ENCODE measurements around the gene TOMM70. TPM values are rescaled to one million over a fixed set of nuclear protein-coding genes. Genes with fewer than 3 reads are reported as not detected.

TOMM70 gene
- total and polyA plus RNA-seq, 2 donors (not counting 3 experiments of a cell fraction or from before 2014, with no cell fraction given) = 7.6 to 32.3 TPM

DNA sequence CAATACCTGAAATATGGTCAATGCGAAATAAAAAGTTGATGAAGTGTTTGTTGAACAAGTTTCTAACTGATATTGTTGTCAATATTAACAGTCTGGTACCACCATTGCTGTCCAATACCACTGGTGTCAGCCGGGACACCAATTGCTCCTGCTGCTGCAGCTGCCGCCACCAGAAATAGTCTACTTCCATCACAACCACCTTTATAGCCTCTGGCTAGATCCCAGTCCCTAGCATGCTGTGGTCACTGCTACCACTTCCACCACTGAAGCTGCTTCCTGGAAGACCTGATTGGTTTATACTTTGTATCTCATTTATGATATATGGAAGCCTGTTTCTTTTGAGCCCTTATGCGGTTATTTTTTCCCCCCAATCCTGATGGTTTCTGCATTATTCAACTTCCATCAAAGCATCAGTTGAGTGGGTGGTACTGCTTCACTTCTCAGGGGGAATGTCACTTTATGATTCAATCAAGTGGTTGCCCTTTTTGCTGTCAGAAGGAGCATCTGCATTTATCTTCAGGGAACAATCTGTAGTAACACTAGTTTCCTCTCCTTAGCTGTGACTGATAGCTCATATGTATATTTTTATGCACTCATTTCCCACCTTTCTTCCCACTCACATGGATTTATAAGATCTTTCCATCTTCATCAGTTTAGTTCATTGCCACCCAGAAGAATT is 12.2 kb upstream of the TOMM70 start:
- BruUV-seq (replicated peaks) = no TSS peak
- POLR2A ChIA-PET = no interaction called here
- intact Hi-C loops (cut with micrococcal nuclease) = no loop called here

DNA sequence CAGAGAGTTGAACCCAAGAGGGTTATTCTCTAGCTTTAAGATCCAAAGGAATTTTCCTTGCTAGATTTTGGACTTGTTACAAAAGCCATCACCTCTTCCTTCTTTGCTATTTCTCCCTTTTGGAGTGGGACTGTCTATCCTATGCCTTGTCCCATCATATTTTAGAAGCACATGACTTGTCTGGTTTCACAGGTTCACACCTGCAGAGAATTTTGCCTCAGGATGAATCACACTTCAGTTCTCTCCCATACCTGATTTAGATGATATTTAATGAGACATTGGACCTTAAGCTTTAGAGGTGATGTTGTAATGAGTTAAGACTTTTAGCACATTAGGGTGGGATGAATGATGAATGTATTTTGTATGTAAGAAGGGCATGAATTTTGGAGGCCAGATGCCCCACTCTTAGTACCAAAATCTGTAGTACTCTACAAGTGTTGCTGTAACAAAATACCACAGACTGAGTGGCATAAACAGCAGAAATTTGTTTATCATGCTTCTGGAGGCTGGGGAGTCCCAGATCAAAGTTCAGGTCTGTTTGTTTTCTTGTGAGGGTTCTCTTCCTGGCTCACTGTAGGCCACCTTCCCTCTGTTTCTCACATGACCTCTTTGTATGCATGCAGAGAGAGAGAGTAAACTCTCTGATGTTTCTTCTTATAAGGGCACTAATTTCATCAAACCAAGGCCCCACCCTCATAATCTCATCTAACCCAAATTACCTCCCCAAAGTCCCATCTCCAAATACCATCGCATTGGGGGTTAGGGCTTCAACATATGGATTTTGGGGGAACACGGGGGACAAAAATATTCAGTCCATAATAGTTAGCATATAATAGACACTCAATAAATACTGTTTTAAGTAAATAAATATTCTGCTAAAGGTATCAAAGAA is 10.4 kb upstream of the TOMM70 start:
- Histone ChIP-seq H3K27me3 (ENCODE audit: control insufficient read depth in 2 of 2, insufficient read depth in 2 of 2, low read length in 2 of 2) (no peaks in the 10 kb centered on the region), H3K9me1 (replicated peaks; ENCODE audit: control insufficient read depth, extremely low read depth, insufficient read depth, low read length) (no peaks in the 10 kb centered on the region), H3K4me2 (ENCODE audit: insufficient read depth, low read length) (no peak overlapping the region), H3K4me3 (replicated peaks in 1 of 3; ENCODE audit: insufficient read depth in 1 of 3, low read depth in 1 of 3, low read length in 3 of 3) (no peak overlapping the region), H3K79me2 (ENCODE audit: control insufficient read depth, insufficient read depth, low read length) (no peaks in the 10 kb centered on the region), H3K36me3 (ENCODE audit: control insufficient read depth in 2 of 2, extremely low read depth in 1 of 2, insufficient read depth in 2 of 2, low read length in 2 of 2) (no peaks in the 10 kb centered on the region), H2AFZ (ENCODE audit: low read depth, low read length) (no peak overlapping the region), H3K9me3 (replicated peaks; ENCODE audit: control insufficient read depth, insufficient read depth, low read length) (no peaks in the 10 kb centered on the region), H4K20me1 (replicated peaks; ENCODE audit: control insufficient read depth, extremely low read depth, insufficient read depth, low read length) (no peaks in the 10 kb centered on the region), H3K4me1 (ENCODE audit: control insufficient read depth, extremely low read depth, insufficient read depth, low read length) (no peaks in the 10 kb centered on the region), H3K27ac (ENCODE audit: insufficient read depth, low read depth, low read length) (no peak overlapping the region), H3K9ac (replicated peaks; ENCODE audit: extremely low read depth, insufficient read depth, low read length) (no peak overlapping the region)
- intact Hi-C loops (cut with micrococcal nuclease) = no loop called here
- DNase-seq (ENCODE audit: low read depth, low spot score) (no peak), FAIRE-seq (no peak)
- CTCF ChIA-PET = no interaction called here
- no TSS peak for BruUV-seq (replicated peaks)
- POLR2A ChIA-PET = interaction anchor here (1.6 kb wide), 1 partner anchor 10 kb away, joined by 4 read pairs; the partner anchor contains the start of gene LNP1
- dilution Hi-C loops (cut with MboI; ENCODE audit: extremely low pct_ligation_motif_present, low sequenced_read_pairs) = no loop called here
- TF ChIP-seq POLR2A (IDR thresholded peaks at IDR 0.05; ENCODE audit: low read depth, low read length) = no peak
- no peak for TF ChIP-seq FOS (IDR thresholded peaks at IDR 0.05; ENCODE audit: borderline replicate concordance, insufficient read depth, low read length)
- no peak for TF ChIP-seq POLR2AphosphoS5 (IDR thresholded peaks at IDR 0.05; ENCODE audit: insufficient read depth, low read depth, low read length)
- TF ChIP-seq JUN (IDR thresholded peaks at IDR 0.05; ENCODE audit: borderline replicate concordance, insufficient read depth, insufficient read length, low read depth) = no peak
- no peak for TF ChIP-seq EZH2 (IDR thresholded peaks at IDR 0.05; ENCODE audit: borderline replicate concordance, low read depth, low read length, severe bottlenecking)
- no peak for TF ChIP-seq GATA2 (IDR thresholded peaks at IDR 0.05; ENCODE audit: insufficient read depth, insufficient read length, low read depth, low read length)
- no peak for TF ChIP-seq MYC (IDR thresholded peaks at IDR 0.05; ENCODE audit: low read depth, low read length)
- TF ChIP-seq, protein P1, sequence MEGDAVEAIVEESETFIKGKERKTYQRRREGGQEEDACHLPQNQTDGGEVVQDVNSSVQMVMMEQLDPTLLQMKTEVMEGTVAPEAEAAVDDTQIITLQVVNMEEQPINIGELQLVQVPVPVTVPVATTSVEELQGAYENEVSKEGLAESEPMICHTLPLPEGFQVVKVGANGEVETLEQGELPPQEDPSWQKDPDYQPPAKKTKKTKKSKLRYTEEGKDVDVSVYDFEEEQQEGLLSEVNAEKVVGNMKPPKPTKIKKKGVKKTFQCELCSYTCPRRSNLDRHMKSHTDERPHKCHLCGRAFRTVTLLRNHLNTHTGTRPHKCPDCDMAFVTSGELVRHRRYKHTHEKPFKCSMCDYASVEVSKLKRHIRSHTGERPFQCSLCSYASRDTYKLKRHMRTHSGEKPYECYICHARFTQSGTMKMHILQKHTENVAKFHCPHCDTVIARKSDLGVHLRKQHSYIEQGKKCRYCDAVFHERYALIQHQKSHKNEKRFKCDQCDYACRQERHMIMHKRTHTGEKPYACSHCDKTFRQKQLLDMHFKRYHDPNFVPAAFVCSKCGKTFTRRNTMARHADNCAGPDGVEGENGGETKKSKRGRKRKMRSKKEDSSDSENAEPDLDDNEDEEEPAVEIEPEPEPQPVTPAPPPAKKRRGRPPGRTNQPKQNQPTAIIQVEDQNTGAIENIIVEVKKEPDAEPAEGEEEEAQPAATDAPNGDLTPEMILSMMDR (IDR thresholded peaks at IDR 0.05; ENCODE audit: extremely low read depth in 1 of 2, insufficient read depth in 1 of 2, low read depth in 1 of 2, low read length in 2 of 2) = no peak
- TF ChIP-seq, protein P2, sequence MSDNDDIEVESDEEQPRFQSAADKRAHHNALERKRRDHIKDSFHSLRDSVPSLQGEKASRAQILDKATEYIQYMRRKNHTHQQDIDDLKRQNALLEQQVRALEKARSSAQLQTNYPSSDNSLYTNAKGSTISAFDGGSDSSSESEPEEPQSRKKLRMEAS (IDR thresholded peaks at IDR 0.05; ENCODE audit: insufficient read depth, insufficient read length) = no peak

More for the DNA sequence above, 12.2 kb upstream of the TOMM70 start:
- Histone ChIP-seq H3K4me2 (ENCODE audit: insufficient read depth, low read length) (no peak overlapping the region), H3K4me1 (ENCODE audit: control insufficient read depth, extremely low read depth, insufficient read depth, low read length) (no peaks in the 10 kb centered on the region), H3K9me1 (replicated peaks; ENCODE audit: control insufficient read depth, extremely low read depth, insufficient read depth, low read length) (no peaks in the 10 kb centered on the region), H3K4me3 (replicated peaks in 1 of 3; ENCODE audit: insufficient read depth in 1 of 3, low read depth in 1 of 3, low read length in 3 of 3) (no peak overlapping the region), H3K27ac (ENCODE audit: insufficient read depth, low read depth, low read length) (no peak overlapping the region), H3K9ac (replicated peaks; ENCODE audit: extremely low read depth, insufficient read depth, low read length) (no peak overlapping the region), H3K36me3 (ENCODE audit: control insufficient read depth in 2 of 2, extremely low read depth in 1 of 2, insufficient read depth in 2 of 2, low read length in 2 of 2) (no peaks in the 10 kb centered on the region), H2AFZ (ENCODE audit: low read depth, low read length) (no peak overlapping the region), H4K20me1 (replicated peaks; ENCODE audit: control insufficient read depth, extremely low read depth, insufficient read depth, low read length) (no peaks in the 10 kb centered on the region), H3K9me3 (replicated peaks; ENCODE audit: control insufficient read depth, insufficient read depth, low read length) (no peaks in the 10 kb centered on the region), H3K27me3 (ENCODE audit: control insufficient read depth in 2 of 2, insufficient read depth in 2 of 2, low read length in 2 of 2) (no peaks in the 10 kb centered on the region), H3K79me2 (ENCODE audit: control insufficient read depth, insufficient read depth, low read length) (no peaks in the 10 kb centered on the region)
- CTCF ChIA-PET = no interaction called here
- no peak for FAIRE-seq
- TF ChIP-seq, protein P2 (IDR thresholded peaks at IDR 0.05; ENCODE audit: insufficient read depth, insufficient read length) = no peak
- DNase-seq (ENCODE audit: low read depth, low spot score) = no peak
- dilution Hi-C loops (cut with MboI; ENCODE audit: extremely low pct_ligation_motif_present, low sequenced_read_pairs) = no loop called here

All from endothelial cell of umbilical vein (primary cell).